Tongue (tissue), 2 donors: ENCODE results near the gene LRRFIP1. TPM values are rescaled to one million over a fixed set of nuclear protein-coding genes. Genes with fewer than 3 reads are reported as not detected.
A peak's percentile ranks its signal among the peaks of the same experiment; 100 is the strongest.
"Not testable (repeated sequence)": the region's sequence is repeated elsewhere in the genome, so short reads cannot be mapped to it uniquely, and the experiment has no call there.

Experiments used
- DNase-seq: peaks from one replicate; pipeline ENCODE4 v3.0.0-alpha.2; 2015
- total RNA-seq: library from RNA; depleted of rRNA; stranded (reverse); fragments of >200 nt; gene quantifications from one replicate; pipeline ENCODE4 v1.2.3, GENCODE V29; 2014

The LRRFIP1 gene
- total RNA-seq, 1 donor from 2014 or later = 132 TPM

DNA sequence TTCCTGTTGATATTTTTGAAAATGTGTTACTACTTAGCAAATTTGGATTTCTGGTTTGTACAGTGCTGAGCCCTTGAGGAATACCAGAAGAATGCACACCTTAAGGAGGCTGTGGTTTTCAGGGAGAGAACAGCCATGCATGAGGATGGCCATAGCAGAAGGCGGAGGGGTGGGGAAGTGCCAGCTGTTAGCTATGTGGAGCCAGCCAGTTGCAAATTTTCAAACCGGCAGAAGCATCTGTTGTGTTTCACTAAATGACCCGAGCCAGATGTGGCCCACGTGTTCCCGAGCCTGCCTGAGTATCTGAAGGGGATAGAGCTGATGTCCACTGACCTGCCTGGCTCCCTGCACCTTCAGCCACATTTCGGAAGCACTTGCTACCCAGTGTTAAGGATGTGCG lies 154.8 kb downstream of the LRRFIP1 start:
- DNase-seq = peak; percentile 81

DNA sequence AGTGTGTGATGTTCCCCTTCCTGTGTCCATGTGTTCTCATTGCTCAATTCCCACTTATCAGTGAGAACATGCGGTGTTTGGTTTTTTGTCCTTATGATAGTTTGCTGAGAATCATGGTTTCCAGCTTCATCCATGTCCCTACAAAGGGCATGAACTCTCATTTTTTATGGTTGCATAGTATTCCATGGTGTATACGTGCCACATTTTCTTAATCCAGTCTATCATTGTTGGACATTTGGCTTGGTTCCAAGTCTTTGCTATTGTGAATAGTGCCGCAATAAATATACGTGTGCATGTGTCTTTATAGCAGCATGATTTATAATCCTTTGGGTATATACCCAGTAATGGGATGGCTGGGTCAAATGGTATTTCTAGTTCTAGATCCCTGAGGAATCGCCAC lies 156.3 kb downstream of the LRRFIP1 start:
- DNase-seq = not testable (repeated sequence)

DNA sequence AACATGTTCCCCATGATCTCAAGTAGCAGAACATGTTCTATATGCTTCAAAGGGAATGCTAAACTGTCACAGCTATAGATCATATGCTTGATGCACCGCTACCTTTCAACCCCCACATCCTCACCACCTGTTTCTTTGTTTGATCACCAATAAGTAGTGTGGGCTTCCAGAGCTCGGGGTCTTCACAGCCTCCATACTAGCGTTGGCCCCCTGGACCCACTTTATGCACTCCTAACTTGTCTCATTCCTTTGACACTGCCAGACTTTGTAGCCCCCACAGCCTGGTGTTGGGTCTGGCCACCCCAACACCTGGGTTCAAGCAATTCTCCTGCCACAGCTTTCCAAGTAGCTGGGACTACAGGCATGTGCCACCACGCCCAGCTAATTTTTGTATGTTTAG lies 159.5 kb downstream of the LRRFIP1 start:
- DNase-seq = no peak

DNA sequence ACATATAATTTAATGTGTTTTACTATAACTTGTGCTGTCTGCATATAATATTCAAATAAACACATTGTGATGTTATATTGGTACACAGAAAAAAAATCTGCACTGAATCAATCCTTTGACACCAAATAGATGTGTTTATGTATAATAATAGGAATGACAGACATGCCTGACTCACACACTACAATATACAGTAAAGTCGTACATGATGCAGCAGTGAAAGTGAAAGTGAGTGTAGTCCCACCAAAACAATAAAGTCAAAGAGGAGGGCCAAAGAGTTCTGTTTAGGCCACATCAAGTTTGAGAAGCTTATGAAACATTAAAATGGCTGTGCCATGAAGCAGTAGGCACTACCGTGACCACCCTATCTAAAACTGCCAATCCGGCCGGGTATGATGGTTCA lies 163.0 kb downstream of the LRRFIP1 start:
- no peak for DNase-seq

DNA sequence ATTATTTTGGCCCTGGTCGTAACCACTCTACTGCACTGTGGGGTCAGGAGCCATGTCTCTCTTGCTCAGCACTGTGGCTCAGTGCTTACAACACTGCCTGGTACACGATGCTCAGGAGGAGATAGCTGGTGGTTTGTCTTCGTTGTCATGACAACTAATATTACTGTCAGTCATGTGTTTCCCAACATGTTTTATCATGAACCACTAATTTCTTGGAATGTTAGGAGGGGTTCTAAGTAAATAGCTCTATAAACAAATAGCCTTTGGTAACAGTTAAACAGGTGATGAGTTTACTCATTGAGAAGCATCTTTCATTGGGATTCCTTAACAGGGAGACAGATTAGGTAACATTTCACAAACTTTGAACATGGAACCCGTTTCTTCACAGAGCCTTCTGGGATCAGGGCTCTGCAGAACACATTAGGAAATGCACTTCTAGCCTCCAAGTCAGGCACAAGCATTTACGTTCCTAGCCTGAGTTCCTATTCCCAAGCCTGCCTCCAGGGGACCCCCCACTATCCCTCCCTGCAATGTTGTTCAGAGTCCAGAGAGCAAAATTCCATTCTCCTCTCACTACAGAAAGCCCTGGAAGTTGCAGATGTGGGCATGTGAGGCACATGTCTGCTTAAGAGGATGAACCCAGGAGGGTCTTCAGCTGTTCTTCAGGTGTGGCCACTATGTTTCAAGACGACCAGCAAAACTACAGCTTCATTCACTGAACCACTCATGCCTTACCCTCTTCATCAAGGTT lies 164.8 kb downstream of the LRRFIP1 start:
- no peak for DNase-seq

DNA sequence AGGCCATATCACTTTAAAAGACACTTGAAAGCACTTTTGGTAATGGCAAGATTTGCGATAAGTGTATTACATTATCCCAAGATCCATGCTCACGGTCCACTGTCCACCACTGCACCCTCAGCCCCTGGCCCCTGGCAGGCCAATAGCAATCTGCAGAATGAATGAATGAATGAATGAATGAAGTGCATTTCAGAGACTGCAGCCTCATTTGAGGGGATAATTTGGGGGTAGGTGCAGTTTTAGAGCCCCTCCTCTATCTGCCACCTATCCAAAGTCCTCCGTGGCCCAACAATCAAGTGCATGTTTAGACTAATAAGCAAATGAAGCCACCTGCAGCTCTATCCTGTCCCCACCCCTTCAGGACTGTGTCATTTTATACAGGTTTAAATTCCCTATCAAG lies 169.9 kb downstream of the LRRFIP1 start:
- no peak for DNase-seq

DNA sequence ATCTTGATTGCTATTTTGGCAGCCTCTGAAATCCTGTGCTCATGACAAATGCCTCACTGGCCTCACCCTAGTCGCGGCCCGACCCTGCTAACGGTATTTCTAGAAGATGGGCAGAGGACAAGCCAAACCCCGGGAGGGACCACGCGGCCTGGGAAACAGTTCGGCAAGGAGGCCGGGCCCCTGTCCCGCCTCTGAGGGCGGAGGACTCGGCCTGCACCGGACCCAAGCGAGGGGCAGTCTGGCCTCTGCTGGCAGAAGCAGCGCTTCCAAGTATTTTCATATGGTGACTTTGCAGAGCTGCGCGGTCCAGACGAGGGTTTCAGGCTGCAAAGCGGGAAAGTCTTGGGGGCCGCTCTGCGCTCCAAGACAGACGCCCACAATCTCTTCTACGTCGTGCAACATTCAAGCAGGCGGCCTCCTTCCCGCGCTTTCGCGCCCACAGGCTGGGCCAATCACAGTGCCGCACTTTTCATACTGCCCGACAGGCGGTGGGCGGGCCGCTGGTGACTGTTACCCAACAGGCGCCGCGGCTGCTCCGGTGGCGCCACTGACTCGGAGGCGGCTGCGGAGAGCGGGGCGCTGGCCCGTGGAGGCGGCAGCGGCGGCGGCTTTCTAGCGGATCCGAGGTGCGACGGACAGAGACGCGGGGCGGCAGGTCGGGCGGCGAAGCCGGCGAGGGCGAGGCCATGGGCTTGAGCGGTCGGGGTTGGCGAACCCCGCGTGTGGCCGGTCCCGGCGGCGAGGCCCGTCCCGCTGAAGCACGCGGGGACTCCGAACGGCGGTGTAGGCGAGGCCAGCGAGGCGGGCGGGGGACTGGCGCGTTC lies 171.1 kb downstream of the LRRFIP1 start, which contains the start of gene RBM44:
TSS of gene RBM44 (plus strand) at position 544 of the 824 bp plus-strand sequence. CDS start 14,831 bp downstream, outside the sequence.
- no peak for DNase-seq

DNA sequence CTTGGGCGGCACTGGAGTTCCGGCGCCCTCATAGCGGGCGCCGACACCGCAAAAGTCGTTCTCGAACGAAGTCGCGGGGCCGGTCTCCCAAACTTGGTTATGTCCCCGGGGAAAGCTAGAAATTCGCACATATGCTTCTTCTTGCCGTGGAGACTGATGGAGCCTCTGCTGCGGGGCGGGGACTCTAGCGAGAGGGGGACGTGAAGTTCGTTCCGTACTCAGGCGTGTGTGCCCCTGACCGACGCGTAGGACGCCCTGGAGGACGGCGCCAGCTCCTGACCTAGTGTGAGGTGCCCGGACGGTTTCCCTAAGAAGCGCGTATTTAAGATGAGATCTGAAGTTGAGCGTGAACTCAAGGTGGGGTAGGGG lies 171.7 kb downstream of the LRRFIP1 start:
- DNase-seq = no peak

DNA sequence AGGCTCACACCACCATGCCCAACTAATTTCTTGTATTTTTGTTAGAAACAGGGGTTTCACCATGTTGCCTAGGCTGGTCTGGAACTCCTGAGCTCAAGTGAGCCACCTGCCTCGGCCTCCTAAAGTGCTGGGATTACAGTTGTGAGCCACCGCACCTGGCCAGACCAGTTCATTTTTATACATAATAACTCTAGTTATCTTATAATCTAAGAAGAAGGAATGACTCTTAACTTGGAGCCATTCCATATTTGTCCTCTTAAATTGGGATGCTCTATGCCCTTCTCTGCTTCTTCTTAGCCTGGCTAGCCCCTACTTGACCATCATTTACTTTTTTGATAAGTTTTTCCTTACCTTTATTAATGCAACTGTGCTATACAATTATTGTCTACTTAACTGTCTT lies 174.1 kb downstream of the LRRFIP1 start:
- no peak for DNase-seq

DNA sequence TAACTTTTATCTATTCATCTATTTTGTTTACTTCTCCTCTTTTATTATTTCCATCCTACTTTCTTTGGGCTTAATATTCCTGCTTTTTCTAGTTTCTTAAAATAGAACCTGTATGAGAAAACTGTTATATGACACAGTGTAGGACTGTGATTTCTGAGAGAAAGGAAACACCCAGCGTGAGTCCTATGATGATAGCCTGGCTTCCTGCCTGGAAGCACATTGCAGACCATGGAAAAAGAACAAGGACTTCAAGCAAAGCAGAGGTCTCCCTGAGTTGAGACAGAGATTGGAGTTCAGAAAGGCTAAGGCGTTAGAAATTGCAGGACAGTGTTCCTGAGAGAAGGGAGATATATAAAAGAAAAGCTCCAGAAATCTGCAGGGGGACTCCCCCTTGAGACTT lies 178.9 kb downstream of the LRRFIP1 start:
- no peak for DNase-seq

DNA sequence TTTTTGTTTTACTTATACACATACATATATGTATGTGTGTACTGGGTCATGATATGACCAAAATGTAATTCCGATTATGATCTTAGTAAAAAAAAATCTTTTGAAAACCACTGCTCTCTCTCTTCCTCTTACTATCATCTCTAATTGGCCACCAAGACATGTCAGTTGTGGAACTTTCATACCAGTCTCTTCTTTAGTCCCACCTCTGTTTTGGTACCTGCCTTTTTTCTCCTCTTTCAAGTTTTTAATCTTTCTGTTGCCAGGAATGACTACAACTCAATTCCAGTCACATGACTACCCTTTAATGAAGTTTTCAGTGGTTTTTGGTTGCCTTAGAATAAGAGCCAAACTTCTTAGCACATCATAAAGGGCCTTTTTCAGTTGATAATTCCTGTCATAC lies 188.2 kb downstream of the LRRFIP1 start:
- DNase-seq = no peak

DNA sequence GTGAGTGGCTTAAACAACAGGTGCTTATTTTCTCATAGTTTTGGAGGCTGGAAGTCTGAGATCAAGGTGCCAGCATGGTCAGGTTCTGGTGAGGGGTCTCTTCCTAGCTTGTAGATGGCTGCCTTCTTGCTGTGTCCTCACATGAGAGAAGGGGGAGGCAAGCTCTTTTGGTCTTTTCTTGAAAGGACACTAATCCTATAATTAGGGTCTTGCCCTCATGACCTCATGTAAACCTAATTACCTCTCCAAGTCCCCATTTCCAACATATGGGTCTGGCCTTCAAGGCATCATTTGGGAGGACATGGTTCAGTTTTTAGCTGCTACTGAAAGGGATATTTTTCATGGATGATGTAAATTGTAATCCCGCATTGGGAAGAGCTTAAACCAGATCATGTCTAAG lies 189.1 kb downstream of the LRRFIP1 start:
- no peak for DNase-seq

DNA sequence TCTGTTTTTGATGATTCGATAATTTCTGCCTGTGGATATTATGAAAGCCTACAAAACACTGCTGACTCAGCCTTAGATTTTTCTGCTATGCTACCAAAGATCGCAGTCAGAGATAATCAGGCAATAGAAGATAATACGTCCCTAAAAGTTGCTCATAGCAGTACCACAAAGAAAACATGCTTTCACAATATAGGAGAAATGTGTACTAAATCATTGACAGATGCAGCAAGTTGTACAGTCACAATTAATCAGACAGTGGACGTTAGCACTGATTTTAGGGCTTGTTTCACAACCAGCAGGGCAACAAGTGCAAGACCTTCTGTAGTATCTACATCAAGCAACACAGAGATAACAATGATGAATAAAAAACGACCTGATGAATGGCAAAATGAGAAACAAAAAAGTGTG lies 190.7 kb downstream of the LRRFIP1 start:
- no peak for DNase-seq

DNA sequence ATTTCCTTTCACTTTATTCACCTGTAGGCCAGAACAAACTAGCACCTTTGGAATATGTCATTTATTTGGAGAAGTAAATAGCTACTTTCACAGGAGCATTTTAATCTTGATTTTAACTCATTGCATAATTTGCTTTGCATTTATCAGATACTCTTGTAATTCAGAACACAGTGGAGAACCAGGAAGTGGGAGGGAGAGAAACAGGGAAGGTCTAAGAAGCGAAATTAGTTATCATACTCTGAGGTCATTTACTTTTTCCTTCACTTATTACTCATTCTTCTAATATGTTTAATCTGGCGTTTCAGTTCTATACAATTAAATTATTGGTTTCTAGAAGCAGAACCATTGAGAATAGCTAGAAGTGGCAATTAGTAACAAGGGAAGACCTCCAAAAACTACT lies 191.8 kb downstream of the LRRFIP1 start:
- no peak for DNase-seq

DNA sequence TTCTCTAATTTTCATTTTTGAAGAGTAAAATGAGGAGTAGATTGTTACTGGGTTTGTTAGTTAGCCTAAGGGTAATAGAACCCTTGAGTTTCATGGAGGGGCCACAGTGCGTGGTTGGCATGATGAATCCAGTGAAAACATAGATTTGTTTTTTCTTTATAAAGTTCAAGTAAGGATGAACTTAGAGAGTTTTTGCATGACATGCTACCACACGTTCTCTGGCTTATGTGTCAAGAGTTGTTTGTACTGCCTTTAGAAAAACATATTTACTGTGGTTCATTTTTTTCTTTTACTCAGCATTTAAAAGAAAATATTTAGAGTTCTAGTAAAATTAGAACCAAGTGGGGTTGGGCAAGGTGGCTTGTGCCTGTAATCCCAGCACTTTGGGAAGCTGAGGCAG lies 193.0 kb downstream of the LRRFIP1 start:
- peak; percentile 5 for DNase-seq

DNA sequence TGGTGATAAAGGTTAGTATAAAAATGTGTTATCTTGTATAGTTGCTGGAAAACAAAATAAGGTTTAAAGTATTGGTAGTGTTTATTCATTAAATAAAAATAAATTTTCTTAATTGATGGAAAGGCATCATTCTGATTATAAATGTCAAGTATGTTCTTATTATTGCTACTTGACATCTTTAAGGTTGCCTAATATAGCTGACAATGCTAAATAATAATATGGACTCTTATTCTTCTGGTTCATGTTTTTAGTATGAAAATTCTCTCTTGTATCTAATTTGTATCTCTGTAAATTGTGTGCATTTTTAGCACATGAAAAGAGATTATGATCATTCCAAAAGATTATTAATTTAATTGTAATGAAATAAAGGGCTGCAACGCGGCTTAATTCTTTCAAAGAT lies 196.2 kb downstream of the LRRFIP1 start:
- DNase-seq = no peak

DNA sequence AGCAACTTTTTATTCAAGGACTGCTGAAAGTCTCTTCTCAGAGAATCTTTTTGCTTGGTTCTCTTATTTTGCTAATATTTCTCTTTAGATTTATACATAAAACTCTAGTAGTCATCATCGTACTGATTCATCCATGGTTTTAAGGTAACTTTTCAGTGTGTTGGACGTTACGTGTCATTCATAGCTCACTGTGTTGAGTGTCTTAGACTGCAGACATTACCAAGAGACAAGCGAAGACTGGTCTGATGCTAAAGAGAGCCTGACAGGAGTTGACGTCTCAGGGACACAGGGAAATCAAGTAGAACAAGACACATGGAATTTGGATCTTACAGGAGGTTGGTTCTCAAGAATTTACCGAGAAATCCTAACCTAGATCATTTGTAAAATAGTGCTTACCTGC lies 196.7 kb downstream of the LRRFIP1 start:
- peak; percentile 2 for DNase-seq

DNA sequence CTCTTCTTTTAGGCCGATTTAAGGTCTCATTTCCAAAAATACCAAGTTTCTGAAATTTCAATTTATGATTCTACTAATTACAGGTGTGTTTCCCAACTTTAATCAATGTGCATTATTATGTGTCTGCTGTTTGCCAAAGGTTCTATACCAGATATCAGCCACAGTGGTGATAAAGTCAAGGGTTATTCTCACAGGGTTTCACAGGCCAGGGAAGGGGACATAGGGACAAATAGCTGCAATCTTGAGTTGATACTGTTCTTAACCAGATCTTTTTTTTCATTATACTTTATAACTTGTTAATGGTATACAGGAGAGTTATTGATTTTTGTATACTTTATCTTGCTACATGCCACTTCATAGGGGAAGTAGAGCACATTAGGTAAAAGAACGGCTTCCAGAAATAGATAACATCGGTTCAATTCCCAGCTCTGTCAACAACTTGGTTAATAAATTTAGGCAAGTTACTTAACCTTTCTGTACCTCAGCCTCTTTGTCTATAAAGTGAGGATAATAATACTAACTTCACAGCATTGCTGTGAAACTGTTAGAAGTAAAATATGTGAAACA lies 200.1 kb downstream of the LRRFIP1 start:
- DNase-seq = no peak

Other genes with a start within 250 kb of the LRRFIP1 start
- gene COL6A3, start 213.4 kb upstream of the LRRFIP1 start, total RNA-seq = 661 TPM
- gene MLPH, start 140.3 kb upstream of the LRRFIP1 start, total RNA-seq = 10.3 TPM
- gene PRLH, start 61.0 kb upstream of the LRRFIP1 start, total RNA-seq = not detected
- 1.0 TPM for gene RAB17, start 36.9 kb upstream of the LRRFIP1 start, total RNA-seq
- gene RBM44, start 171.2 kb downstream of the LRRFIP1 start, total RNA-seq = 4.0 TPM
- 51.7 TPM for gene RAMP1, start 232.0 kb downstream of the LRRFIP1 start, total RNA-seq